Gastroesophageal sphincter (tissue), 4 donors: ENCODE data around the gene SLC5A9. TPM values are rescaled to one million over a fixed set of nuclear protein-coding genes. Genes with fewer than 3 reads are reported as not detected.

Source experiments
- ATAC-seq: fragments of 150-250 bp; one replicate; pipeline ENCODE4 v1.9.1; 2016; ENCODE audit warnings: mild to moderate bottlenecking, moderate library complexity
- H3K27ac ChIP-seq, 4 donors: fragments of 200-600 bp; sonication (generic) in 3 of 4; 1 replicate in 3 of 4; 2 replicates in 1 of 4; pipeline ENCODE4 v1.5.1; 2016 to 2019
- H3K27me3 ChIP-seq: fragments of 200-600 bp; sonication (generic); one replicate; pipeline ENCODE4 v1.5.1; 2019
- H3K36me3 ChIP-seq, 2 donors: fragments of 200-600 bp; sonication (generic); one replicate each; pipeline ENCODE4 v1.5.1; 2019; ENCODE audit warnings: control low read depth in 1 of 2
- H3K4me1 ChIP-seq, 3 donors: fragments of 200-600 bp; sonication (generic); 1 replicate in 2 of 3; 2 replicates in 1 of 3; pipeline ENCODE4 v1.5.1; 2016 to 2019; ENCODE audit warnings: control low read depth in 2 of 3
- H3K4me3 ChIP-seq, 2 donors: fragments of 200-600 bp; sonication (generic); one replicate each; pipeline ENCODE4 v1.5.1; 2019; ENCODE audit warnings: mild to moderate bottlenecking in 1 of 2, moderate library complexity in 1 of 2
- H3K9me3 ChIP-seq, 3 donors: fragments of 200-600 bp; sonication (generic); one replicate each; pipeline ENCODE4 v1.5.1; 2017 to 2019; ENCODE audit warnings: control low read depth in 2 of 3
- EP300 ChIP-seq: sonication (generic); formaldehyde crosslinking; IDR thresholded peaks from one replicate; pipeline ENCODE4 v1.6.1; 2017; ENCODE audit warnings: antibody characterized with exemption, mild to moderate bottlenecking
- POLR2A ChIP-seq, 2 donors: fragments of 450-650 bp; IDR thresholded peaks; one replicate each; pipeline ENCODE4 v1.6.1; 2017; ENCODE audit warnings: antibody characterized with exemption in 2 of 2, mild to moderate bottlenecking in 2 of 2, moderate library complexity in 1 of 2
- POLR2AphosphoS5 ChIP-seq: sonication (generic); formaldehyde crosslinking; IDR thresholded peaks from one replicate; pipeline ENCODE4 v1.6.1; 2017; ENCODE audit warnings: antibody characterized with exemption
- WGBS, 2 donors: methylation state at CpG; one replicate each; pipeline ENCODE4 v1.1.5; 2018; ENCODE audit warnings: low coverage in 1 of 2; 5-methylcytosine and 5-hydroxymethylcytosine counted together
- total RNA-seq, 4 donors: library from RNA; depleted of rRNA; stranded (reverse); fragments of >200 nt; gene quantifications; one replicate each; pipeline ENCODE4 v1.1.0, GENCODE V29; 2016
- TF ChIP-seq, protein P1 (sequence below), 4 experiments: fragments of 200-600 bp in 2 of 4; fragments of 450-650 bp in 2 of 4; sonication (generic) in 1 of 4; IDR thresholded peaks; one replicate each; pipeline ENCODE4 v1.5.1; 2017 to 2019; ENCODE audit warnings: antibody characterized with exemption in 4 of 4, mild to moderate bottlenecking in 2 of 4, moderate library complexity in 2 of 4

SLC5A9 gene
- total RNA-seq, 4 donors from 2014 or later: 0.13 to 0.35 TPM; not detected in 2

DNA sequence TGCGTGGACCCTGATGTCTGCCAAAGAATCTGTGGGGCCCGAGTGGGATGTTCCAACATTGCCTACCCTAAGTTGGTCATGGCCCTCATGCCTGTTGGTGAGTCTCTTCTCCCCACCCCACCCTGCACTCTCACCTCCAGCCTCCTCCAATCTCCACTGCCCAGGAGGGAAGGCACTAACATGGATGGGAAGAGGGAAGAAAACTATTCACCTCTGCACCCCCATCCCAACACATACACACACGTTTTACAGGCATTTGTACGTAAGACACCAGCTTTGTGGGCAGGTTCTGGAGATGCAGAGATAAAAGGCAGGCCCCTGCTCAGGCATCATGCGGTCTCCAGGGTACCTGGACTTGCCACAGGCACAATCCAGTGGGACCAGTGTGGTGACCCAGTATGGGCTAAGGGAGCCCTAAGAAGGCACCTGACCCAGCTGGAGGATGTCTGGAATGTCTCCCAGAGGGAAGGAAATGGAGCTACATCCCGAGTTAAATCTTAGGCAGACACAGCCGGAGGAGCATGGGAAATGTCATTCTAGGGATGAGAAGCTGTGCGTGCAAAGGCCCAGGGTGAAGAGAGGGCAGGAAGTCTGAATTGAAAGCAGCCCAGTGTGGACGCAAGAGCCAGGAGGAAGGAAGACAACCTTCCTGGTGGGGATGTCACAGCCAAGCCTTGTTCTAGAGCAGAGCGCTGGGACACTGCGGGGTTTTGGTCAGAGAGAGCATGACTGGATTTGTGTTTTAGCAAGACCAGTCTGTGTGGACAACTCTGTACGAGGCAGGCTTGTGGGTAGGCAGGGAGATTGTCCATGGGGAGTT is 11.4 kb downstream of the SLC5A9 start:
- ATAC-seq: no peak
- H3K27me3 ChIP-seq: no peaks in the 10 kb centered on the region
- H3K36me3 ChIP-seq: no peaks in the 10 kb centered on the region
- no peaks in the 10 kb centered on the region for H3K4me1 ChIP-seq
- 63 to 71% methylated on average over 3 to 8 of the region's 12 CpGs for whole genome bisulfite sequencing, 2 donors
- no peak for TF ChIP-seq POLR2A (IDR thresholded peaks at IDR 0.05)
- no peak for TF ChIP-seq EP300
- no peak for TF ChIP-seq POLR2AphosphoS5
- TF ChIP-seq, protein P1, sequence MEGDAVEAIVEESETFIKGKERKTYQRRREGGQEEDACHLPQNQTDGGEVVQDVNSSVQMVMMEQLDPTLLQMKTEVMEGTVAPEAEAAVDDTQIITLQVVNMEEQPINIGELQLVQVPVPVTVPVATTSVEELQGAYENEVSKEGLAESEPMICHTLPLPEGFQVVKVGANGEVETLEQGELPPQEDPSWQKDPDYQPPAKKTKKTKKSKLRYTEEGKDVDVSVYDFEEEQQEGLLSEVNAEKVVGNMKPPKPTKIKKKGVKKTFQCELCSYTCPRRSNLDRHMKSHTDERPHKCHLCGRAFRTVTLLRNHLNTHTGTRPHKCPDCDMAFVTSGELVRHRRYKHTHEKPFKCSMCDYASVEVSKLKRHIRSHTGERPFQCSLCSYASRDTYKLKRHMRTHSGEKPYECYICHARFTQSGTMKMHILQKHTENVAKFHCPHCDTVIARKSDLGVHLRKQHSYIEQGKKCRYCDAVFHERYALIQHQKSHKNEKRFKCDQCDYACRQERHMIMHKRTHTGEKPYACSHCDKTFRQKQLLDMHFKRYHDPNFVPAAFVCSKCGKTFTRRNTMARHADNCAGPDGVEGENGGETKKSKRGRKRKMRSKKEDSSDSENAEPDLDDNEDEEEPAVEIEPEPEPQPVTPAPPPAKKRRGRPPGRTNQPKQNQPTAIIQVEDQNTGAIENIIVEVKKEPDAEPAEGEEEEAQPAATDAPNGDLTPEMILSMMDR (IDR thresholded peaks at IDR 0.05): no peak
- no peak overlapping the region for H3K4me3 ChIP-seq
- H3K27ac ChIP-seq: no peak overlapping the region
- no peaks in the 10 kb centered on the region for H3K9me3 ChIP-seq

DNA sequence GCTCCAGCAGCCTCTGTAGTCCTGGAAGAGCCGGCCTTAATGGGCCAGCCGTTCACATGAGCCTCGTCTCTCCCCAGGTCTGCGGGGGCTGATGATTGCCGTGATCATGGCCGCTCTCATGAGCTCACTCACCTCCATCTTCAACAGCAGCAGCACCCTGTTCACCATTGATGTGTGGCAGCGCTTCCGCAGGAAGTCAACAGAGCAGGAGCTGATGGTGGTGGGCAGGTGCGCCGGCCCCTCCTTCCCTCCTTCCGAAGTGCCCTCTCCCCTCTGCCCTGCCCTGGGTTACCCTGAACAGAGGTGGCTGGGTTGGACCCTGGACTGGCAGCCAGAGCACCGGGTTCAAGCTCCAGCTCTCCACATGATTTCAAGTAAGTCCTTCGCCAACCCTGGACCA is 13.1 kb downstream of the SLC5A9 start:
- no peak for TF ChIP-seq EP300
- no peak for TF ChIP-seq POLR2AphosphoS5
- TF ChIP-seq, protein P1 (IDR thresholded peaks at IDR 0.05): no peak
- TF ChIP-seq POLR2A (IDR thresholded peaks at IDR 0.05): no peak
- no peak for ATAC-seq
- no peaks in the 10 kb centered on the region for H3K9me3 ChIP-seq
- H3K36me3 ChIP-seq: no peaks in the 10 kb centered on the region
- WGBS, 2 donors: 100% methylated on average over 2 of the region's 13 CpGs; no CpG with 5 or more reads in 1 of the 2 donors
- H3K27me3 ChIP-seq: no peaks in the 10 kb centered on the region
- H3K27ac ChIP-seq: no peak overlapping the region
- no peaks in the 10 kb centered on the region for H3K4me1 ChIP-seq
- H3K4me3 ChIP-seq: no peak overlapping the region

DNA sequence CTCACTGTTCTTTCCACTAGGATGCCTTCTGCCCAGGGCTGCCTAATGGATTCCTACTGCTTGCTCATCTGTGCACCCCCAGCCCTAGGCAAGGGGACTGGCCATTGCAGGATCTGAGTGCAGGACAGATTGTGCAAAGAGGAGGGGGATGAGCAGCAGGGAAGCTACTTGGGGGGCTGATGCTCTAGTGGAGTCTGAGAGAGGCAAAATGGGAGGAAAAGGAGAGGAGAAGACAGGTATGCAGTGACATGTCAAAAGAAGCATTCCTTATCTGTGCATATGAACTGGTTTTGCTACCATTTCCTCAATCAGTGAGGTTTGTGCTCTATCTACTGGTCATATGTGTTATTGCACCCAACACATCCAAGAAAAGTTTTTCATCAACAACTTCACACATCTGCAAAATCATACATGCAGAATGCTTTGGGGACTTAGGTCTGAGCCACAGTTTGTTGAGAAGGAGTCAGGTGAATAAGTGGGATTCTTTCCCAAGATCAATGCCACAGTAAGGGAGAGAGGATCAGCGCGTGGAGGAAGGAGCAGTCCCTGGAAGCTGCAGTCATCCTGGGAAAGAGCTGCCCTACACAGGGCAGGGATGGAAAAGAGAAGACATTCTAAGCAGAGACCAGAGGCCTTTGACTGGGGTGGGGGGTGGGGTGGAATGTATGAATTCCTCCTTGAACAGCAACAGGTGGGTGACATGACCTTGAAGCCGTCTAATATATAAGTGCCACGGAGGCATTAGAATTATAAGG is 14.4 kb downstream of the SLC5A9 start:
- Histone ChIP-seq H3K9me3 (no peaks in the 10 kb centered on the region), H3K27ac (no peak overlapping the region), H3K36me3 (no peaks in the 10 kb centered on the region), H3K27me3 (no peaks in the 10 kb centered on the region), H3K4me3 (no peak overlapping the region), H3K4me1 (no peaks in the 10 kb centered on the region)
- TF ChIP-seq POLR2A (IDR thresholded peaks at IDR 0.05): no peak
- TF ChIP-seq, protein P1 (IDR thresholded peaks at IDR 0.05): peak in 3 of 4 experiments; percentile 51 to 59 (median 59)
- no peak for TF ChIP-seq POLR2AphosphoS5
- TF ChIP-seq EP300: no peak
- WGBS, 2 donors: 76 to 85% methylated on average over 3 to 4 of the region's 4 CpGs
- no peak for ATAC-seq

DNA sequence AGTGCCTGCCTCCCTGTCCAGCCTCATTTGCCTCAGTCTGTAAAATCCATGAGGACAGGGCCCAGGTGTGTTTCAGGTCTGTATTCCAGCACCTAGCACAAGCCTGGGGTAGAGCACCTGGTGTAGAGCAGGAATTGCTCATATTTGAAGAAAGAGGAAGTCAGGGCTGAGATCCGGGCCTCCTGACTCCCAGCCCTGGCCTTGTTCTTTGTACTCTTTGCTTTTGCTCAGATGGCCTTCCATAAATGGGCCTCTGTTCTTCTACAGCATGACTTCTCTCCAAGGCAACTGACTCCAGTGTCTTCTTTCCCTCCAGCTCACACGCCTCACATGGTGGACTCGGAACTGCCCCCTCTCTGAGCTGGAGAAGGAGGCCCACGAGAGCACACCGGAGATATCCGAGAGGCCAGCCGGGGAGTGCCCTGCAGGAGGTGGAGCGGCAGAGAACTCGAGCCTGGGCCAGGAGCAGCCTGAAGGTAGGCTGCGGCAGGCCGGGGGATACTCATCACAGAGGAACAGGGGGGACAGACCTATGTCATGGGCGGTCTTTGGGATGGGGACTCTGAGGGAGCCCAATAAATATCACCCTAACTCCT is 19.7 kb downstream of the SLC5A9 start:
- H3K9me3 ChIP-seq: no peaks in the 10 kb centered on the region
- no peak for ATAC-seq
- H3K4me1 ChIP-seq: no peaks in the 10 kb centered on the region
- H3K27ac ChIP-seq: no peak overlapping the region
- no peaks in the 10 kb centered on the region for H3K27me3 ChIP-seq
- H3K36me3 ChIP-seq: no peaks in the 10 kb centered on the region
- H3K4me3 ChIP-seq: no peak overlapping the region
- TF ChIP-seq POLR2A (IDR thresholded peaks at IDR 0.05) (no peak), POLR2AphosphoS5 (no peak), EP300 (no peak)
- TF ChIP-seq, protein P1 (IDR thresholded peaks at IDR 0.05): no peak
- WGBS, 2 donors: 94 to 100% methylated on average over 2 to 3 of the region's 12 CpGs
